Measurements from ENCODE around the gene OTOR.
A peak's percentile ranks its signal among the peaks of the same experiment; 100 is the strongest.

The OTOR gene, protein sequence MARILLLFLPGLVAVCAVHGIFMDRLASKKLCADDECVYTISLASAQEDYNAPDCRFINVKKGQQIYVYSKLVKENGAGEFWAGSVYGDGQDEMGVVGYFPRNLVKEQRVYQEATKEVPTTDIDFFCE

DNA sequence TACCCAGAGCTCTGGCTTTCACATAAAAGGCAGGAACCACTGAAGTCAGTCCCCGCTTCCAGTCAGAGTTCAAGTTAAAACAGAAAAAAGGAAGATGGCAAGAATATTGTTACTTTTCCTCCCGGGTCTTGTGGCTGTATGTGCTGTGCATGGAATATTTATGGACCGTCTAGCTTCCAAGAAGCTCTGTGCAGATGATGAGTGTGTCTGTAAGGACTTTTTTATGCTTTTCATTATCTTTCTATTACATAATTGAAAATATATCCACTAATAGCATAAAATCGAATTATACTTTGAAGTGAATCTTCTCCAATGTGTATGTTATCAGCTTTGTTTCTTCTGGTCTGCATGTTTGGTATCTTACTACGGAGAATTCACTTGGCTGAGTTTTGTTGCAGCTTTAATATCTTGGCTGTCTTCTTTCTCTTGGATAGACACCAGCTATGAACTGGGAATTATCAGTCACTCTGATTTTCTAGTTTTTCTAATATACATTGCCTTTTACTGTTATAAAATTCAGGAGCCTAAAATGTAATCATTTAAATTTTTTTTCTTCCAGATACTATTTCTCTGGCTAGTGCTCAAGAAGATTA lies at the start of gene OTOR:
OTOR (plus strand) TSS at position 51 of the 593 bp plus-strand sequence; CDS start at position 95, 44 bp downstream.
- no peak for DNase-seq (ENCODE audit: low read depth)

DNA sequence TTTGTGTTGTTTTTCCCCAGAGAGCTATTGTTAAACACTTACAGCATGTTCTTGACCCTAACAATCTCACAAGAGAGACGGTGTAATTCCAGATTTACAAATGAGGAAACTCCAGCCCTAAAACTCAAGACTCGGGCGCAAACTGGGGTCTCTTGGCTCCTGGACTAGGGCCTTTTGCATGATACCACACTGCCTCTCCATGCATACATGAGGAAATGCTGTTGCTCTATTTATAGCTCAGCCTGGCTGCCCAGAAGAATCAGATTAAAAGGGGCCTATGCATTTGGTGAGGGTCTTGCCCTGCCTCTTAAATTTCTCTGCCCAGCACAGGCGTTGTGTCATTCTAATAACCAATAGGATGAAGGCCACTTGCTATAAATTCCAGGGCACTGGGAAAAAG lies 48.9 kb upstream of the OTOR start:
- DNase-seq (ENCODE audit: low read depth) = no peak

GRCh38 chr20:16701296-16701695 lies 46.9 kb upstream of the OTOR start:
- no peak for DNase-seq (ENCODE audit: low read depth)

- DNase-seq (ENCODE audit: low read depth) = no peak
Observed at GRCh38 chr20:16703570-16703969, 44.6 kb upstream of the OTOR start.

- DNase-seq (ENCODE audit: low read depth) = no peak
Observed at GRCh38 chr20:16707674-16708073, 40.5 kb upstream of the OTOR start.

DNA sequence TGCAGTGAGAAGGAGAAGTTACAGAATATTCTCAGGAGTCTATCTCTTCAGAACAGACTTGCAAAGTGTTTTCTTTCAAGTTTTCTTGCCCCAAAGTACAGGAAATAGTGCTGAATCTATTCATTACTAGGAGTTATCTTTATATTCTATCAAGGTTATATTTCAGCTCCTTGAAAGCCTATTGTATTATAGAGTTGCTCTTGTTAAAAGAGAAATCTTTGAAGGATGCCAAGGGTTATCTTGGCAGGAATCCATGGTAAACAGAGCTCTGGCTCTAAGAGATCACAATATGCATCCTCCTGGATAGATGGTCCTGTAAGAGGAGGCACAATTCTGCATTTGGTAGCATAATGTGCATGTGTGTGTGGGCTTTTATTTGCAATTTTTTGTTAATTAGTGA lies 39.6 kb upstream of the OTOR start:
- no peak for DNase-seq (ENCODE audit: low read depth)

DNA sequence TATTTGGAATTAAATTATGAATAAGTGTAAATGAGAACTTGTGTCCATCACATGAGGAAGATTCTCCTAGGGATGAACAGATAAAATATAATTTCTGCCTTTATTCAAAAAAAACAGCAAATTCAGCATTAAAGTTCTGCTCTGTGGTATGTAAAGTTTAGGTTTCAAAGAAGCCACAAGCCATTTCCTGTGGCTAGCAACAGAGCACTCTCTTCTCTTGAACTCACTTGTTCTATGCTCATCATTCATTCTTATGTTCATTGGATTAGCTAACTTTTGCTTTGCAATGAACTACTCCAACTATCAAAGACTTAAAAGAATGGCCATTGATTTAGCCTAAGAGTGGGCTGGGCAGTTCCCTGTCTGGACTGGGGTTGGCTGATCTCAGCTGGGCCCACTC lies 39.1 kb upstream of the OTOR start:
- no peak for DNase-seq (ENCODE audit: low read depth)

GRCh38 chr20:16710781-16711180 lies 37.4 kb upstream of the OTOR start:
- no peak for DNase-seq (ENCODE audit: low read depth)

- no peak for DNase-seq (ENCODE audit: low read depth)
Observed at GRCh38 chr20:16711661-16712258, 36.4 kb upstream of the OTOR start.

DNA sequence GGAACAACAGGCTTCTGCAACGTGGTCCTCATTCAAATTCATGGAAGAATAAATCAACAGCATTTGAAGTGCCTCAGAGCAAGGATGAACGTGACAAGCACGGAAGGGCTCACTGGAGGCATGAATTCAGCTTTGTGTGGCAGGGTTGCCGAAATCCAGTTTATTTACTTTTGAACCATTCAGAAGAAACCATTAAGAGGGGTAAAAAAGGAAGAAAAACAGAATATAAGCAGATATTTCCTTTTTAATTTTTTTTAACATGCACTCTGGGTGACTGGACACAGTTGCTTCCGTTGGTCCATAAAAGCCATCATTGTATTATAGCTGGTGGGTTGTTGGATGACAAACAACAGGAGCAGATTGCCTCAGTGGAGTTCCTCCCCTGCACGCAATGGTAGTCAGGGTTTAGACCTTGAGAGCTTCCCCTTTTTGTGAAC lies 35.6 kb upstream of the OTOR start:
- DNase-seq (ENCODE audit: low read depth) = no peak

DNA sequence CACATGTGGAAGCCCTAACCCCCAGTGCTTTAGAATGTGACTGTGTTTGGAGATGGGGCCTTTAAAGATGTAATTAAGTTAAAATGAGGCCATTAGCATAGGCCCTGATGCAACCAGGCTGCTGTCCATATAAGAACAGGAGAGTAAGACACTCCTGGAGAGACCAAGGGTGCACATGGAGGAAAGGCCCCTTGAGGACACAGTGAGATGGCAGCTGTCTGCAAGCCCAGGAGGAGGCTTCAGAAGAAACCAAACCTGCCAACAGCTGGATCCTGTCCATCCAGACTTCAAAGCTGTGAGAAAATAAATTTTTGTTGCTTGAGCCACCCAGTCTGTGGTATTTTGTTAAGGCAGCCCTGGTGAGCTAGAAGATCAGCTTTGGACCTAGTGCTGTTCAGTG lies 35.1 kb upstream of the OTOR start:
- DNase-seq (ENCODE audit: low read depth) = no peak

DNA sequence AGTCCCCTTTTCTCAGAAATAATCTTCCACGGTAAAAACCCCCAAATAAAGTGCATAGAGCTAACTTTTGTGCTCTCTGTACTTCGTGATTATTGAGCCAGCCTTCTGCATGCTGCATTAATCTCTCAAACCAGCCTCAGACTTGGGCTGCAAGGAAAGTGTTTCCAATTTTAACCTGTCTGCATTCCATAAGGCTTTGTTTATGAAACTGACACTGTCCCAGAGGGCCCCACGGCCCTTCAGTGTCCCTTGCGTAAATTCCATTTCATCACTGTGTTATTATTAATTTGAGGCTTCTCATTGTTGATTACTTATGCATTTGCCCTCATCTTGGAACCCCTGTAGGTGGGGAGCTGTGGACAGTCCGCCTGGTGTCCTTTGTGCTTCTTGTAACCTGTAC lies 33.9 kb upstream of the OTOR start:
- no peak for DNase-seq (ENCODE audit: low read depth)

GRCh38 chr20:16714751-16715150 lies 33.4 kb upstream of the OTOR start:
- DNase-seq (ENCODE audit: low read depth) = no peak

GRCh38 chr20:16719421-16719820 lies 28.7 kb upstream of the OTOR start:
- no peak for DNase-seq (ENCODE audit: low read depth)

GRCh38 chr20:16729080-16729479 lies 19.1 kb upstream of the OTOR start:
- no peak for DNase-seq (ENCODE audit: low read depth)

- peak; percentile 86 for DNase-seq (ENCODE audit: low read depth)
Observed at GRCh38 chr20:16729565-16730460, 18.3 kb upstream of the OTOR start, which contains the start of gene SNRPB2. SNRPB2 (plus strand) TSS chr20:16730026; CDS start chr20:16731703, 1,677 bp downstream.

GRCh38 chr20:16732506-16733152 lies 15.5 kb upstream of the OTOR start:
- DNase-seq (ENCODE audit: low read depth) = no peak

GRCh38 chr20:16740365-16741072 lies 7.6 kb upstream of the OTOR start:
- no peak for DNase-seq (ENCODE audit: low read depth)

DNA sequence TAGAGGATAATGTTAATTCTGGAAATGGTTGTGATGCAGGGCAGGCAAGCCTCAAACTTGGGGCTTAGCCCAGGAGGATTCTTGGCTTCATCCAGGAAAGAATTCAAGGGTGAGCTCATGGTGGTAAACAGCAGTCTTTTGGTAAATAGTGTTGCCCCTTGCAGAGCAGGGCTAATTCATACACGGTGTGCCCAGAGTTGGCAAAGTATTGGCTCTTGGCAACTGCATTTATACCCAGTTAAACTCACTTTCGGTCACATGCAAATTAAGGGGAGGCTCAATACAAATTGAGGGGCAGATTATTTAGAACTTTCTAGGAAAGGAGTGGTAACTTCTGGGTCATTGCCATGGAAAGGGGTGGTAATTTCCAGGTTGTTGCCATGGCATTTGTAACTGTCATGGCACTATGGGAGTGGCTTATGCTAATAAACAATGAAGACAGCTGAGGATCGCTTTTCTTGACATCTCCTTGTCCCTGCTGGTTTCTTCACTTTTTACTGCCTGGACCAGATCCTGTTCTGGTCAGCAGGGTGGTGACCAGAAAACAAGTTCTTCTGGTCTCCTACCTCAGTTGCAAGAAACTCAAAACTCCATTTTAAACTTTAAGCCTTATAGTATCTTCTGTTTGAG lies 3.9 kb upstream of the OTOR start:
- DNase-seq (ENCODE audit: low read depth) = no peak

GRCh38 chr20:16745204-16745603 lies 3.0 kb upstream of the OTOR start:
- DNase-seq (ENCODE audit: low read depth) = no peak

DNA sequence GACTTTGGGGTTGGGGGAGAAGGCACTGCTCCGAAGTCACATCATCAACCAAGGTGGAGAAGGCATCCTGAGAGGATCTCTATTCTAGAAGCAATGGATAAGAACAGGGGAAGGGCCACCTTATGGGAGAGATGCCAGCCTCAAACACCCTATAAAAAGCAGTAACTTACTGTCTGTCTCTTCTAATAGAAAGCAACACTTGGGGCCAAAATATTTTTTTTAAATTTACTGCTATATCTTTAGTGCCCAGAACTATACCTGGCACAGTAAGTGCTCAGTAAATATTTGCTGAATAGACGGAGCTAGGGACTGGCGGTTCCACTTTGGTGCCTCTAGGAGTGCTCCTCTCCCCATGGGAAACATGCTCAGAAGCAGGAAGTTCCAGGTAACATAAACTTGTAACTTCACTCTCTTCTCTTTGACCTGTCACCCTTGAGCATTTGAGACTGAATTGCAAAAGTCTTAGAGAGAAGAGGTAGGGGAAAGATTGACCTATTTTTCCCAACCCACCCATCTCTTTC lies 807 bp upstream of the OTOR start:
- no peak for DNase-seq (ENCODE audit: low read depth)
